Panc1 (cell line): Measurements from ENCODE around the gene WNK2. TPM values are rescaled to one million over a fixed set of nuclear protein-coding genes. Genes with fewer than 3 reads are reported as not detected.
A peak's percentile ranks its signal among the peaks of the same experiment; 100 is the strongest.

Source experiments
- ATAC-seq: fragments of 200-7000 bp; cut with Tn5 transposase; 2 replicates; pipeline ENCODE4 v1.9.1; 2020; ENCODE audit warnings: mild to moderate bottlenecking, moderate library complexity
- Bru-seq: library from RNA; stranded (reverse); fragments of 400-500 nt; gene quantifications from one replicate; lab custom pipeline; 2021; lab: Mats Ljungman, UMichigan
- BruChase-seq, 2 experiments: library from RNA; stranded (reverse); fragments of 400-500 nt; gene quantifications; one replicate each; lab custom pipeline; 2021; lab: Mats Ljungman, UMichigan
- BruUV-seq: library from RNA; stranded (reverse); fragments of 400-500 nt; replicated peaks from 2 replicates; lab custom pipeline; 2021; lab: Mats Ljungman, UMichigan
- CTCF ChIA-PET: fragments of 300-600 bp; sonication (Branson Sonifier 250); formaldehyde crosslinking; loops from one replicate; lab custom pipeline; 2022; ENCODE audit warnings: antibody characterized with exemption; lab: Charles Lee
- POLR2A ChIA-PET: fragments of 300-600 bp; sonication (Branson Sonifier 250); formaldehyde crosslinking; loops from one replicate; lab custom pipeline; 2022; ENCODE audit warnings: antibody characterized with exemption; lab: Charles Lee
- DNase-seq: peaks from one replicate; pipeline ENCODE4 v3.0.0-alpha.2; 2010; ENCODE audit warnings: low read depth, low spot score
- H3K27ac ChIP-seq: 2 replicates; pipeline ENCODE4 v1.5.1; 2011; ENCODE audit warnings: mild to moderate bottlenecking, low read length, inconsistent platforms
- H3K27me3 ChIP-seq: fragments of 200-500 bp; sonication (Bioruptor generic); 2 replicates; pipeline ENCODE4 v1.6.0; 2014; ENCODE audit warnings: low read length, inconsistent platforms; ENCODE audit not compliant: control insufficient read depth, insufficient read depth
- H3K36me3 ChIP-seq: fragments of 200-500 bp; sonication (Bioruptor generic); 2 replicates; pipeline ENCODE4 v1.5.1; 2014; ENCODE audit warnings: inconsistent platforms, mild to moderate bottlenecking, low read length, moderate library complexity; ENCODE audit not compliant: control insufficient read depth, insufficient read depth
- H3K4me1 ChIP-seq: 2 replicates; pipeline ENCODE4 v1.5.1; 2011; ENCODE audit warnings: inconsistent platforms, mild to moderate bottlenecking, low read length, moderate library complexity; ENCODE audit not compliant: control insufficient read depth, insufficient read depth
- H3K4me3 ChIP-seq, 2 experiments: 2 replicates each; pipeline ENCODE4 v1.5.1; 2011 to 2012; ENCODE audit warnings: low read depth in 2 of 2, low read length in 2 of 2, mild to moderate bottlenecking in 2 of 2, inconsistent platforms in 1 of 2, moderate library complexity in 1 of 2
- H3K9me3 ChIP-seq: fragments of 200-500 bp; sonication (Bioruptor generic); 2 replicates; pipeline ENCODE4 v1.5.1; 2014; ENCODE audit warnings: low read depth, mild to moderate bottlenecking, inconsistent platforms, low read length, moderate library complexity; ENCODE audit not compliant: control insufficient read depth, insufficient read depth
- POLR2AphosphoS5 ChIP-seq: IDR thresholded peaks from 2 replicates; pipeline ENCODE4 v1.6.1; 2012; ENCODE audit warnings: mild to moderate bottlenecking, low read depth, low read length, moderate library complexity
- SIN3A ChIP-seq: IDR thresholded peaks from 2 replicates; pipeline ENCODE4 v1.6.1; 2012; ENCODE audit warnings: low read depth, mild to moderate bottlenecking, low read length, moderate library complexity, borderline replicate concordance; ENCODE audit not compliant: insufficient read depth
- TCF7L2 ChIP-seq: IDR thresholded peaks from 2 replicates; pipeline ENCODE4 v1.6.1; 2011; ENCODE audit warnings: mild to moderate bottlenecking, low read depth, low read length, inconsistent platforms
- in situ Hi-C: cut with HindIII; loops from 2 replicates; pipeline ENCODE4 v1.10.0; 2016; ENCODE audit warnings: low sequenced_read_pairs, low pct_unique_long_range_greater_than_20kb
- intact Hi-C: fragments of 100-400 bp; cut with micrococcal nuclease; formaldehyde crosslinking; loops from one replicate; pipeline ENCODE4 v1.10.0; 2022; ENCODE audit not compliant: unreplicated experiment
- long read RNA-seq: library from polyadenylated mRNA; unstranded; transcript quantifications from one replicate; pipeline ENCODE4 v2.0.0, GENCODE V29; 2021; ENCODE audit not compliant: unreplicated experiment
- polyA plus RNA-seq: library from polyadenylated mRNA; unstranded; fragments of >200 nt; gene quantifications from one replicate; pipeline ENCODE4 v1.2.1, GENCODE V29; 2012; ENCODE audit warnings: missing spikeins; ENCODE audit not compliant: insufficient read length
- total RNA-seq: library from RNA; stranded (reverse); gene quantifications from one replicate; pipeline ENCODE4 v1.2.1, GENCODE V29; 2021; ENCODE audit not compliant: unreplicated experiment
- TF ChIP-seq, protein P1 (sequence below), 2 experiments: IDR thresholded peaks; 2 replicates each; pipeline ENCODE4 v1.6.1; 2011 to 2012; ENCODE audit warnings: low read depth in 2 of 2, control low read depth in 1 of 2, low read length in 1 of 2, mild to moderate bottlenecking in 1 of 2, moderate library complexity in 1 of 2; ENCODE audit not compliant: insufficient read depth in 1 of 2
- TF ChIP-seq, protein P2 (sequence below): fragments of 450-650 bp; IDR thresholded peaks from 2 replicates; pipeline ENCODE4 v1.5.1; 2017; ENCODE audit warnings: mild to moderate bottlenecking

Gene WNK2
- total RNA-seq (13.7 TPM), Bru-seq, nascent RNA (percentile 43 among the genes with signal in this experiment), BruChase-seq, experiment 1, labeled RNA remaining after a 2-hour chase (percentile 42 among the genes with signal in this experiment), BruChase-seq, experiment 2, labeled RNA remaining after a 6-hour chase (percentile 45 among the genes with signal in this experiment)
- 20.5 TPM for polyA plus RNA-seq
- long read RNA-seq, partial matches to known transcripts, result 1 of 8 reads
- long read RNA-seq, other reads (novel, unspliced or antisense), result 7 of 8 reads

DNA sequence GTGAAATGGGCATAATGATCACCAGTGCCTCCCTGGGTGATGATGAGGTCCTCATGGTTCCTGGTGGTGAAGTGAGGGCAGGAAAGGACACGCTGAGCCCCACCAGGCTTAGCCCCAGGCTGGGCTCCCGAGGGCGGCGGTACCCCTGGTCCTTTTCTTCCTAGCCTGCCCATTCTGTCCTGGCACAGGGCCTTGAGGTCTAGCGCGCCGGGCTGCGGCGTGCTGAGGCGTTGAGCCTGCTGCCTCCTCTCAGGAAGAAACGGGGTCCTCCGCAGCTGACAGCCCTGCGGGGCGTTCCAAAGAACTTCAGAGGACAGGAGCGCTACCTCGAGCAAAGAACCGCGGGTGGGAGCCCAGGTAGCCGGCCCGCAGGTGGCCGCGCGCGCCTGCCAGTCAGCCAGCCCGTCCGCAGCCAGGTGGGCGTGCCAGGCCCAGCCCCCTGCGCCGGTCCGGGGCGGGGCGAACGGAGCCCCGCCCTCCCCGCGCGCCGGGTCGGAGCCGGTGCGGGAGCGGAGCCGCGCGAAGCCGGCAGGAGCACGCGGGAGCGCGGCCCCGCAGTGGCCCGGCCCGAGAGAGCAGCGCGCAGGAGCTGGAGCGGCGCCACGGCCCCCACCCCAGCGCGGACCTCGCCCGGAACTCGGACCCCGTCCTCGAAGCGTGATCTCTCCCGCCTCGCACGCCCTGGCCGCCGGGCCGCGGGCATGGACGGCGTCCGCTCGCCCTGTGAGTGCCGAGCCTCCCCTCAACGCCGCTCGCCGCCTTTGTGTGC, at the start of gene WNK2:
Gene WNK2, plus strand, starts transcription at position 477 of the 769 bp plus-strand sequence. CDS start 791 bp downstream, outside the sequence.
- no peaks in the 10 kb centered on the region for H3K9me3 ChIP-seq
- H3K27me3 ChIP-seq, result no peaks in the 10 kb centered on the region
- BruUV-seq, result no TSS peak
- in situ Hi-C loops, result no loop called here
- H3K36me3 ChIP-seq, result no peaks in the 10 kb centered on the region
- no peak for DNase-seq
- H3K4me3 ChIP-seq, result peak within 1 kb of the TSS; percentile 40 to 42
- ChIA-PET CTCF (no interaction called here), POLR2A (no interaction called here)
- TF ChIP-seq TCF7L2, result no peak
- TF ChIP-seq SIN3A, result no peak
- TF ChIP-seq POLR2AphosphoS5, result no peak
- TF ChIP-seq, protein P1, sequence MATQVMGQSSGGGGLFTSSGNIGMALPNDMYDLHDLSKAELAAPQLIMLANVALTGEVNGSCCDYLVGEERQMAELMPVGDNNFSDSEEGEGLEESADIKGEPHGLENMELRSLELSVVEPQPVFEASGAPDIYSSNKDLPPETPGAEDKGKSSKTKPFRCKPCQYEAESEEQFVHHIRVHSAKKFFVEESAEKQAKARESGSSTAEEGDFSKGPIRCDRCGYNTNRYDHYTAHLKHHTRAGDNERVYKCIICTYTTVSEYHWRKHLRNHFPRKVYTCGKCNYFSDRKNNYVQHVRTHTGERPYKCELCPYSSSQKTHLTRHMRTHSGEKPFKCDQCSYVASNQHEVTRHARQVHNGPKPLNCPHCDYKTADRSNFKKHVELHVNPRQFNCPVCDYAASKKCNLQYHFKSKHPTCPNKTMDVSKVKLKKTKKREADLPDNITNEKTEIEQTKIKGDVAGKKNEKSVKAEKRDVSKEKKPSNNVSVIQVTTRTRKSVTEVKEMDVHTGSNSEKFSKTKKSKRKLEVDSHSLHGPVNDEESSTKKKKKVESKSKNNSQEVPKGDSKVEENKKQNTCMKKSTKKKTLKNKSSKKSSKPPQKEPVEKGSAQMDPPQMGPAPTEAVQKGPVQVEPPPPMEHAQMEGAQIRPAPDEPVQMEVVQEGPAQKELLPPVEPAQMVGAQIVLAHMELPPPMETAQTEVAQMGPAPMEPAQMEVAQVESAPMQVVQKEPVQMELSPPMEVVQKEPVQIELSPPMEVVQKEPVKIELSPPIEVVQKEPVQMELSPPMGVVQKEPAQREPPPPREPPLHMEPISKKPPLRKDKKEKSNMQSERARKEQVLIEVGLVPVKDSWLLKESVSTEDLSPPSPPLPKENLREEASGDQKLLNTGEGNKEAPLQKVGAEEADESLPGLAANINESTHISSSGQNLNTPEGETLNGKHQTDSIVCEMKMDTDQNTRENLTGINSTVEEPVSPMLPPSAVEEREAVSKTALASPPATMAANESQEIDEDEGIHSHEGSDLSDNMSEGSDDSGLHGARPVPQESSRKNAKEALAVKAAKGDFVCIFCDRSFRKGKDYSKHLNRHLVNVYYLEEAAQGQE (IDR thresholded peaks at IDR 0.05; ENCODE audit: insufficient read depth in 1 of 2, low read depth in 2 of 2, low read length in 1 of 2), result no peak
- TF ChIP-seq, protein P2, sequence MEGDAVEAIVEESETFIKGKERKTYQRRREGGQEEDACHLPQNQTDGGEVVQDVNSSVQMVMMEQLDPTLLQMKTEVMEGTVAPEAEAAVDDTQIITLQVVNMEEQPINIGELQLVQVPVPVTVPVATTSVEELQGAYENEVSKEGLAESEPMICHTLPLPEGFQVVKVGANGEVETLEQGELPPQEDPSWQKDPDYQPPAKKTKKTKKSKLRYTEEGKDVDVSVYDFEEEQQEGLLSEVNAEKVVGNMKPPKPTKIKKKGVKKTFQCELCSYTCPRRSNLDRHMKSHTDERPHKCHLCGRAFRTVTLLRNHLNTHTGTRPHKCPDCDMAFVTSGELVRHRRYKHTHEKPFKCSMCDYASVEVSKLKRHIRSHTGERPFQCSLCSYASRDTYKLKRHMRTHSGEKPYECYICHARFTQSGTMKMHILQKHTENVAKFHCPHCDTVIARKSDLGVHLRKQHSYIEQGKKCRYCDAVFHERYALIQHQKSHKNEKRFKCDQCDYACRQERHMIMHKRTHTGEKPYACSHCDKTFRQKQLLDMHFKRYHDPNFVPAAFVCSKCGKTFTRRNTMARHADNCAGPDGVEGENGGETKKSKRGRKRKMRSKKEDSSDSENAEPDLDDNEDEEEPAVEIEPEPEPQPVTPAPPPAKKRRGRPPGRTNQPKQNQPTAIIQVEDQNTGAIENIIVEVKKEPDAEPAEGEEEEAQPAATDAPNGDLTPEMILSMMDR, result no peak
- H3K27ac ChIP-seq, result no peak within 1 kb of the TSS
- no peaks in the 10 kb centered on the region; the same call in 1 of the 2 replicates for H3K4me1 ChIP-seq
- ATAC-seq, result peak; percentile 83
- intact Hi-C loops, result no loop called here

DNA sequence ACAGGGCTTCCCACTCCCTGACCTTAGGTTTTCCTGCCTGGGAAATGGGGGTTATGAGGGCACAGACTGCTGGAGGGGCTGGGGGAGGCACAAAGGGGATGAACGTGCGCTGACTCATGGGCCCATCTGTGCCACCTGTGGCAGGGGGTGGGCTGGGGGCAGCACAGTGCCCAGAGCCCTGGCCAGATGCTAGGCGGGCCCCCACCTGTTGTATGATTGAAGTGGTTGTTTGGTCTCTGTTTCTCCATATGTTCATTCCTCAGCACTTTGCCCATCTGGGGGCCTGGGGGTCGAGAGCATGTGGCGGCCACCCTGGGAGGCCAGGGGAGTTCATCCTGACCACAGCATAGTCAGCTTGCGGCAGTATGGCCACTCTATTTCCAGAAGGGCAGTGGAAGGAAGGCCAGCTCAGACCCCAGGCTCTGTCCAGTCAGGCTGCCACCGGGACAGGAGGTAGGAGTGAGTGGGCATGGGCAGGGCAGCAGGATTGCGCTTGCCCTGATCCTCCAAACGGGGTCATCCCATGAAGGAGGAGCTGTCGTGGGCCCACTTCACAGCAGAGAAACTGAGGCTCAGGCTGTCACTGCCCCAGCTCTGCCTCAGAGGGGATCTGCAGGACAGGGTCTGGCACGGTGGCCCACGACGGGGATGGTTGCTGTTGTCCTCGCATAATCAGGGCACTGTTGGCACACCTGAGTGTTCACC, 49.0 kb upstream of the WNK2 start:
- no peak for ATAC-seq
- no peak overlapping the region; the same call in 1 of the 2 replicates for H3K27ac ChIP-seq
- intact Hi-C loops (no loop called here), in situ Hi-C loops (no loop called here)
- no peaks in the 10 kb centered on the region for H3K9me3 ChIP-seq
- ChIA-PET POLR2A (interaction anchor here (0.6 kb wide), 1 partner anchor 1010 kb away, joined by 3 read pairs; no protein-coding TSS in a partner anchor), CTCF (no interaction called here)
- TF ChIP-seq, protein P2, result no peak
- TF ChIP-seq POLR2AphosphoS5 (no peak), TCF7L2 (no peak), SIN3A (no peak)
- TF ChIP-seq, protein P1 (IDR thresholded peaks at IDR 0.05; ENCODE audit: insufficient read depth in 1 of 2, low read depth in 2 of 2, low read length in 1 of 2), result no peak
- peak overlapping the region; percentile 60 to 62 for H3K4me3 ChIP-seq
- DNase-seq, result no peak
- peaks cover 21% of the 10 kb centered on the region for H3K4me1 ChIP-seq
- no peaks in the 10 kb centered on the region for H3K27me3 ChIP-seq
- no TSS peak for BruUV-seq
- H3K36me3 ChIP-seq, result no peaks in the 10 kb centered on the region; the same call in 1 of the 2 replicates
